NCI-H146 treated with DMSO at 0.1 percent for 48 hours (cell line): ENCODE measurements around the gene SERPINA7.
"Not testable (repeated sequence)": the region's sequence is repeated elsewhere in the genome, so short reads cannot be mapped to it uniquely, and the experiment has no call there.

Experiments
- DNase-seq: peaks from one replicate; lab custom pipeline; 2025; ENCODE audit not compliant: unreplicated experiment; lab: John Stamatoyannopoulos, UW

The SERPINA7 gene, protein sequence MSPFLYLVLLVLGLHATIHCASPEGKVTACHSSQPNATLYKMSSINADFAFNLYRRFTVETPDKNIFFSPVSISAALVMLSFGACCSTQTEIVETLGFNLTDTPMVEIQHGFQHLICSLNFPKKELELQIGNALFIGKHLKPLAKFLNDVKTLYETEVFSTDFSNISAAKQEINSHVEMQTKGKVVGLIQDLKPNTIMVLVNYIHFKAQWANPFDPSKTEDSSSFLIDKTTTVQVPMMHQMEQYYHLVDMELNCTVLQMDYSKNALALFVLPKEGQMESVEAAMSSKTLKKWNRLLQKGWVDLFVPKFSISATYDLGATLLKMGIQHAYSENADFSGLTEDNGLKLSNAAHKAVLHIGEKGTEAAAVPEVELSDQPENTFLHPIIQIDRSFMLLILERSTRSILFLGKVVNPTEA

GRCh38 chrX:106038625-106039024 lies at the start of gene SERPINA7:
Gene SERPINA7, minus strand, starts transcription at chrX:106038727. Its CDS starts 1,669 bp downstream, at chrX:106037058.
- DNase-seq: no peak

GRCh38 chrX:106069048-106069447 lies 30.5 kb upstream of the SERPINA7 start:
- no peak for DNase-seq

DNA sequence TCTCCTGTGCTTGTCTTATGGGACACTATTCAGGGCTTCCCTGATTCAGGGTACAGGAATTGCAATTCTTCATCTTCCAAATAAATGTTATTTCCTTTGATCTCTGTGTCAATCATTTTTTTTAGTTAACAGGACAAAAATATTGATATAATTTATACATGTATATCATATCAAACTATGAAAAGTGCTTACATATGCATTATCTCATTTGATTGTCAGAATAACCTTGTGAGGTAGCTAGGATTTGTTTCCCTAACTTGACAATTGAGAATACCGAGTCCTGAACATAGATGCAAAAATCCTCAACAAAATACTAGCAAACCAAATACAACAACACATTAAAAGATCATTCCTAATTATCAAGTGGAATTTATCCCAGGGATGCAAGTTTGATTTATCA lies 11.5 kb upstream of the SERPINA7 start:
- DNase-seq: no peak

DNA sequence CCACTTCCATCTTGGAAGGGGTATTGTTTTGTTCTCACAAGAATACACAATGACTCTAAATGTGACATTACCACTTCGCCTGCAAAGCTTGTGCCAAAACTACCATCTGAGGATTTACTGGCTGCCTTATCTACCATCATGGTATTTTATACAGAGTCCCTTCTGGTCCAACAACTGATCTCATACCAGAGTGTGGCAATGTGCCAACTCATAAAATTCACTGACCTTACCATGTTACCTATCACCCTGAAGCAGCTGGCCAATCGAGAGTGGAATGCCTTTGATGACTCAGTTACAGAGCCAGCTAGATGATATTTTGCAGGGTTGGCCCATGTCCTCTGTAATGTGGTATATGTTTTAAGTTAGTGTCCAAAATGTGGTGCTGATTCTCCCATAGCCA lies 3.8 kb upstream of the SERPINA7 start:
- DNase-seq: no peak

- DNase-seq: no peak
Observed at GRCh38 chrX:106040861-106041260, 2.3 kb upstream of the SERPINA7 start.

- no peak for DNase-seq
Observed at GRCh38 chrX:106039920-106040319, 1.4 kb upstream of the SERPINA7 start.

DNA sequence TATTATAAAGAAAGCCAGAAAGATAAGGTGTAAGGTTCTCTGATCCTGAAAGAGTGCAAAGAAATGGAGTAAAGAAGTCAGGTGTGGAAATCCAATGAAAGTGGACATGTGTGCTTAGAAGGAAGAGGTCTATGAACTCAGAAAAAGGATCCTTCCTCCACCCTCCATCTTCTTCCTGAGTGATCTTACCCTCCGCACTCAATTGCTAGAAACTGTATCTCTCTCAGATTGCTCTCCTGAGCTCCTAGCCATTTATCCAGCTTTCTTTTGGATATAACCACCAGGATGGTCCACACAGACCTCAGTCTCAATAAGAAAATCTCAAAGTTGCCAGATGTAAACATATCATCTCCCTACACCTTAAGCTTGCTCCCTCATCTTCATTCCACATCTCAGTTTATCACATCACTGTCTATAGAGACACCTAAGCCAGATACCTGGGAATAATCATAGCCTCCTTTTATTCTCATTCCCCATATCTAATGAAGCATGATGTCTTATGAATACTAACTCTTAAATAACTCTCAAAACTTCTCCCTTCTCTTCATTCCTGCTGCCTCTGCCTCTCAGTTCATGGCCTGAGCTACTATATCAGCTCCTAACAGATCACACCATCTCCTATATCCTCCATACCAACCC lies 573 bp downstream of the SERPINA7 start:
- no peak for DNase-seq

- no peak for DNase-seq
Observed at GRCh38 chrX:106036716-106037115, 1.8 kb downstream of the SERPINA7 start.

DNA sequence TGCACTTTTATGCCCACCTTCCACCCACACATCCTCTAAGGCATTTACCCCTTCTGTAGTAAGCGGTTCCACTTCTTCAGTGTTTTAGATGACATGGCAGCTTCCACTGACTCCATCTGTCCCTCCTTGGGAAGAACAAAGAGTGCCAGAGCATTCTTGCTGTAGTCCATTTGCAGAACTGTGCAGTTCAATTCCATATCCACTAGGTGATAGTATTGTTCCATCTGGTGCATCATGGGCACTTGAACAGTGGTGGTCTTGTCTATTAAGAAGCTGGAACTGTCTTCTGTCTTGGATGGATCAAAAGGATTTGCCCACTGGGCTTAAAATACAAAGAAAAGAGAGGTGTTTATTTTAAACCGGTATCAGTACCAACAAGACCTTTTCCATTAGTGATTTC lies 3.5 kb downstream of the SERPINA7 start:
- no peak for DNase-seq

DNA sequence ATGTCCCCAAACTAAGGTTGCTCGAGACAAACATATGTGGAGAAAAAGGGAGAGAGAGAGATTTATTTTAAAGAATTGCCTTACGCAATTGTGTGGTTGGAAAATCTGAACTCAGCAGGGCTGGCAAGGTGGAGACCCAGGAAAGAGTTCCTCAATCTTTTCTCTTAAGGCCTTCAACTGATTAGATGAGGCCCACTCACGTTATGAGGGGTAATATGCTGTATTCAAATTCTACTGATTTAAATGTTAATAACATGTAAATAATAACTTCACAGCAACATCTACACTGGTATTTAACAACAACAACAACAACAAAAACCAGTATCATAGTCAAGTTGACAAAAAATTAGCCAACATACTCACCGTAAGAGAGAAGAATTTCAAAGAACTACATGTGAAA lies 14.6 kb downstream of the SERPINA7 start:
- no peak for DNase-seq

DNA sequence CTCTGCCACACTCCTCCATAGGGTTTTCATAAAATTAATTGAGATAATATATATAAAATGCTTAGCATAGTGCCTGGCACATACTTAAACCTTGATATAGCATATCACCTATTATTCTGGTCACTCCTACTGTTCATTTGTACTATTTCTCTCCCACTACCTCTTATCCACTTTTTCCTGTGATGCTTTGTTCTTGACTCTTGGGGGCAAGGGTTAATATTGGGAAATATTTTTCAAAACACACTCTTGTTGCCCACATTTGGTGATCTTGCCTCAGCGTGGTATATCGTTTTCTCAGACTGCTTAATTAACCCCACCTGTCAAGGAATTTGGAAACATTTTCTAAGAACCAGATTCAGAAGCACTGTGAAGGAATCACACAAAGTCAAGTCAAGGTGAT lies 16.3 kb downstream of the SERPINA7 start:
- no peak for DNase-seq

GRCh38 chrX:106014119-106014775 lies 24.3 kb downstream of the SERPINA7 start:
- no peak for DNase-seq

DNA sequence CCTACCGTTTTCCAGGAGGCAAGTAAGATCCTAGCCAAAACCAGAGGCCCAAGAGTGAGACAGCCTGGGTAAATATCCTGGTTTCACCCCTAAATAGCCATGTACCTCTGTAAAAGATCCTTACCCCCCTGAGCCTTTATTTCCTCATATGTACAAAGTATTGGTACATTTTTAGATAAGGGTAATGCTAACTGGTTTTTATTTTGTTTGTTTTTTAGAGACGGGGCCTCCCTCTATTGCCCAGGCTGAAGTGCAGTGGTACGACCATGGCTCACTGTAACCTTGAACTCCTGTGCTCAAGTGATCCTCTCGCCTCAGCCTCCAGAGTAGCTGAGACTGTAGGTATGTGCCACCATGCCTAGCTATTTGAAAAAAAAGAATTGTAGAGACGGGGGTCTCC lies 29.4 kb downstream of the SERPINA7 start:
- DNase-seq: no peak

GRCh38 chrX:106007815-106008214 lies 30.7 kb downstream of the SERPINA7 start:
- no peak for DNase-seq

DNA sequence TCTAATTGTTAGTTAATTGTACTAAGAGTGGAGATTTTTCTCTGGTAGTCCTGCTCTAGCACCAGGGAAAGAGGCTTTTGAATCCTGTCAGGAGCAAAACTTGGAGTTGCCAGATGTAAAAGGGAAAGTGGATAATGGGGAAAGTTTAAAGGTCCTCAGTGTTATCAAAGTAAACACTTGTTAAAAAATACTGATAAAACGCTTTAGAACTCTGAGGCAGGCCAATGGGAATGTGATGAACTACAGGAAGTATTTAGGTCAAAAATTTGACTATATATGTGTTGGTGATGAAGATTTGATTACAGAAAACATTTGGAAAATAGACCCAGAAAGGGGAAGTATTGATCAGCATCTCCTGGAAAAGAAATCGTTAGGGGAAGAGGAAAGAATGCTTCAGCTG lies 32.8 kb downstream of the SERPINA7 start:
- DNase-seq: no peak

DNA sequence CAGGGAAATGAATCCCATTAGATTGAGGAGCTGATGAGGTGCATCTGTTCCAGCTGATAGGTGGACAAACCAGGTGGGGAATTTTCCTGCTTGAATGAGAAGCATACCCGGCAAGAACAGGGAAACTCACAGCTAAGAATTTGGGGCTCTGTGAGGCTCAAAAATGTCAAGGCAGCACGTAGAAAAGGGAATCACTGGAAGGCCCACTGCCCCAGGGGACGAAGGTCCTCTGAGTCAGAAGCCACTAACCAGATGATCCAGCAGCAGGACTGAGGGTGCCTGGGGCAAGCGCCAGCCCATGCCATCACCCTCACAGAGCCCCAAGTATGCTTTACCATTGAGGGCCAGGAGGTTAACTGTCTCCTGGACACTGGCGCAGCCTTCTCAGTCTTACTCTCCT lies 37.9 kb downstream of the SERPINA7 start:
- not testable (repeated sequence) for DNase-seq

DNA sequence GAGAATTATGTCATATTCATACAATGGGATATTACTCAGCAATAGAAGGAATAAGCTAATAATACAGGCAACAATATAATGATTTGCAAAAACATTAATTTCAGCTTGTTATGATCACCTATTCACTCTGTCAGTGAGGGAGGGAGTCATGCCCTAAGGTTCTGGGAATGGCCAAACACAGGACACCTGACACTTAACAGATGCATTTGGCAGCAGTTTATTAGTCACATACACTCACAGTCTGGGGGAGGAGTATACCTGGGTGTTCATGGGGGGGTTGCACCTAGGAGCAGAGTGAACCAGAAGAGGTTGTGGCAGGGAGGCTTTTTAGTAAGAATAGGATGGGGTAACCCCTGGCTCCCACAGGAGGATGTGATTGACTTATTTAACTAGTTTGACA lies 38.3 kb downstream of the SERPINA7 start:
- DNase-seq: no peak

GRCh38 chrX:105999294-105999693 lies 39.2 kb downstream of the SERPINA7 start:
- DNase-seq: no peak

DNA sequence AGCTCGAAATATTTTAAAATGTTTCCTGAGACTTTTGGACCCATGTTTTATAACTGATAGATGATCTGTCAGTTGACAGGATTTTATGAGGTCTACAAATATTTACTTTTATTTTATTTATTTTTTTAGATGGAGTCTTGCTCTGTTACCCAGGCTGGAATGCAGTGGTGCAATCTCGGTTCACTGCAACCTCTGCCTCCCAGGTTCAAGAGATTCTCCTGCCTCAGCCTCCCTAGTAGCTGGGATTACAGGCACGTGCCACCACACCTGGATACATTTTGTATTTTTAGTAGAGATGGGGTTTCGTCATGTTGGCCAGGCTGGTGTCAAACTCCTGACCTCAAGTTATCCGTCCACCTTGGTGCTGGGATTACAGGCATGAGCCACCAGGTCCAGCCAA lies 50.0 kb downstream of the SERPINA7 start:
- DNase-seq: not testable (repeated sequence)
